Aorta (tissue), 5 donors: Measurements from ENCODE around the gene ELFN1. TPM values are rescaled to one million over a fixed set of nuclear protein-coding genes. Genes with fewer than 3 reads are reported as not detected.

Experiments
- ATAC-seq: fragments of 200-7000 bp; cut with Tn5 transposase; one replicate; pipeline ENCODE4 v1.9.1; 2022; ENCODE audit warnings: moderate library complexity; ENCODE audit not compliant: low FRiP score
- DNase-seq, 2 donors: peaks; one replicate each; pipeline ENCODE4 v3.0.0-alpha.2; 2020
- H3K27ac ChIP-seq, 2 donors: one replicate each; pipeline ENCODE4 v1.5.1; 2013; ENCODE audit warnings: low read length in 2 of 2, mild to moderate bottlenecking in 2 of 2, moderate library complexity in 2 of 2, control low read depth in 1 of 2, inconsistent platforms in 1 of 2, low read depth in 1 of 2
- H3K27me3 ChIP-seq, 2 donors: one replicate each; pipeline ENCODE4 v1.6.1; 2013; ENCODE audit warnings: control low read depth in 1 of 2, low read length in 1 of 2, mild to moderate bottlenecking in 1 of 2, moderate library complexity in 1 of 2; ENCODE audit not compliant: insufficient read depth in 2 of 2, control insufficient read depth in 1 of 2
- H3K36me3 ChIP-seq, 2 donors: one replicate each; pipeline ENCODE4 v1.6.1; 2013; ENCODE audit warnings: control low read depth in 1 of 2, low read length in 1 of 2, mild to moderate bottlenecking in 1 of 2; ENCODE audit not compliant: insufficient read depth in 2 of 2, control insufficient read depth in 1 of 2
- H3K4me1 ChIP-seq, 2 donors: one replicate each; pipeline ENCODE4 v1.6.1; 2013; ENCODE audit warnings: low read length in 2 of 2, control low read depth in 1 of 2, mild to moderate bottlenecking in 1 of 2, moderate library complexity in 1 of 2; ENCODE audit not compliant: insufficient read depth in 2 of 2, control insufficient read depth in 1 of 2
- H3K4me3 ChIP-seq, 2 donors: one replicate each; pipeline ENCODE4 v1.5.1; 2013; ENCODE audit warnings: low read length in 2 of 2, control low read depth in 1 of 2, mild to moderate bottlenecking in 1 of 2
- H3K9me3 ChIP-seq: one replicate; pipeline ENCODE4 v1.6.1; 2013; ENCODE audit warnings: mild to moderate bottlenecking, low read length; ENCODE audit not compliant: control insufficient read depth
- WGBS, 2 donors: extraction: QIAGEN DNeasy Blood & Tissue Kit; methylation state at CpG; one replicate each; pipeline ENCODE4 v1.1.7; 2013; 5-methylcytosine and 5-hydroxymethylcytosine counted together
- intact Hi-C, 2 donors: fragments of 100-400 bp; cut with DNase I; formaldehyde crosslinking; loops; one replicate each; pipeline versions ENCODE4 v1.14.2 to v1.15.0; 2022
- polyA plus RNA-seq, 2 donors: library from polyadenylated mRNA; stranded (reverse); fragments of 200-250 nt; gene quantifications; one replicate each; pipeline ENCODE4 v1.2.3, GENCODE V29; 2013
- total RNA-seq, 2 donors: library from RNA; stranded (reverse); fragmentation: NEBNext Ultra II Directional; extraction: Animal tissue kit (Norgen Biotek cat#: 25700); gene quantifications; one replicate each; pipeline ENCODE4 v1.2.1, GENCODE V29; 2021
- donor health status: healthy with polysubstance abuse.
- donor health status: Bipolar disorder and iron deficiency.
- donor health status: DM: no; HTN: no; CAD: no.
- donor health status: DM: no; HTN: no; CAD: no.
- donor health status: DM: yes; HTN: yes; CAD: no.

Gene ELFN1
- total and polyA plus RNA-seq, 4 donors: 0.13 to 4.8 (median 1.2) TPM; not detected in 1

DNA sequence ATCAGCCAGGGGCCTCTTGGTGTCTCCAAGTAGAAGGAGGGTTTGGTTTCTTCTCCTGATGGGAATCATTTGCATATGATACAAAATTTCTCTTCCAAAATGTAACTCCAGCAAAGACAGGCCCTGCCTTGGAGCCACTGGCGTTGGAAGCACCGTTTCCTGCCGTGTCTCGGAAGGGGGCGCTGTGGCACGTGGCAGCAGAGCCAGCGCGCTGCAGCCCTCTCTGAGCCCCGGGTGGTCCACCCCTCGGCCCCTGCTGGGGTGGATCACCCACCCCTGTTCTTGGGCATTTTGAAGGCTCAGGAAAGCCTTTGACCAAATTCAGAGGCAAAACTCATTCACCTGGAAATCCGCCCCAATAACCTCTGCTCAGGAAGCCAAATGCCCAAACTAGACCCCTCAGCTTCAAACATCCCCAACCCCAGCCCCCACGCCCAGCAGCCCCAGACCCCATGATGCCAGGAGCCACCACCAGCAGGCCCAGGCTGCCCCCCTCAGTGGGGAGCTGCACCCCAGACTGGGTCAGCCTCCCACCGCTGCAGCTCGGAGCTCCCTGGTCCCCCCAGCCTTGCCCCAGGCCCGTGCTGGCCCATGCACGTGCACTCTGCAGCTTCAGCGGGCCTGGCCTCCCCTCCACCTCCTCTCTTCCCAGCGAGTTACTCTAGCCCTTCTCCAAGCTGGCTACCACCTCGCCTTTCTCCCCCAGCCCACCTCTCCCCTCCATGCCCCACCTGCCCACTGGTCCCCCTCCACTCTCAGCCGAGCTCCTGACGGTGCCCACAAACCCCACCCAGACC is 29.5 kb upstream of the ELFN1 start:
- DNase-seq (no peak), ATAC-seq (no peak)
- Histone ChIP-seq H3K27me3 (no peaks in the 10 kb centered on the region), H3K27ac (no peak overlapping the region), H3K36me3 (no peaks in the 10 kb centered on the region), H3K4me1 (no peaks in the 10 kb centered on the region), H3K4me3 (no peak overlapping the region), H3K9me3 (peaks cover 7% of the 10 kb centered on the region)
- intact Hi-C loops: no loop called here
- WGBS, 2 donors: 74% methylated on average over 21 of the region's 21 CpGs

DNA sequence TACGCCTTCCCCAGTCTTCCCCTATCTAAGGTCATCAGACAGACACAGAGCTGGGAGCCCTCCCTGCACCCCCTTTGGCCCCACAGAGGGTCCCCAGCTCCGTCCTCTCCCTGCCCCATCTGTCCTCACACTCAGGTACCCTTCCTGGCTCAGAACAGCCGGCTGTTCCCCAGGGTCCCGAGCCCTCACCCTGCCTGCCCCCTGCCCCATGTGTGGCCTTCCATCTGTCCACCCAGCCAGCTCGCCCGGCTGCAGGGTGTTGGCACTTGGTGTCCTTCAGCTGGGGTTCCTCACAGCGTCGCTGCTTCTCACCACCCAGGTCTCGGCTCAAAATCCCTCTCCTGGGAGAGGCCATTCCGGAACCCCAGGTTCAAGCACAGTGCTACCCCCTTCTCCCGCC is 28.9 kb upstream of the ELFN1 start:
- ATAC-seq (no peak), DNase-seq (no peak)
- H3K4me1 ChIP-seq: no peaks in the 10 kb centered on the region
- no peak overlapping the region for H3K4me3 ChIP-seq
- no peak overlapping the region for H3K27ac ChIP-seq
- H3K27me3 ChIP-seq: no peaks in the 10 kb centered on the region
- H3K9me3 ChIP-seq: peaks cover 6% of the 10 kb centered on the region
- WGBS, 2 donors: 71 to 76% methylated on average over 11 of the region's 11 CpGs
- intact Hi-C loops: no loop called here
- H3K36me3 ChIP-seq: no peaks in the 10 kb centered on the region

GRCh38 chr7:1641661-1642260 is 28.3 kb upstream of the ELFN1 start:
- intact Hi-C loops: no loop called here
- 67 to 70% methylated on average over 16 of the region's 16 CpGs for WGBS, 2 donors
- Histone ChIP-seq H3K36me3 (no peaks in the 10 kb centered on the region), H3K27me3 (no peaks in the 10 kb centered on the region), H3K27ac (no peak overlapping the region), H3K9me3 (peaks cover 6% of the 10 kb centered on the region), H3K4me3 (no peak overlapping the region), H3K4me1 (no peaks in the 10 kb centered on the region)
- no peak for ATAC-seq
- DNase-seq: no peak

GRCh38 chr7:1642291-1642731 is 27.8 kb upstream of the ELFN1 start:
- Histone ChIP-seq H3K27ac (no peak overlapping the region), H3K4me3 (no peak overlapping the region), H3K4me1 (no peaks in the 10 kb centered on the region), H3K9me3 (peaks cover 4% of the 10 kb centered on the region), H3K27me3 (no peaks in the 10 kb centered on the region), H3K36me3 (no peaks in the 10 kb centered on the region)
- intact Hi-C loops: no loop called here
- ATAC-seq (no peak), DNase-seq (no peak)
- WGBS, 2 donors: 27 to 28% methylated on average over 13 to 14 of the region's 14 CpGs

- WGBS, 2 donors: 88% methylated on average over 11 of the region's 11 CpGs
- Histone ChIP-seq H3K27me3 (no peaks in the 10 kb centered on the region), H3K36me3 (no peaks in the 10 kb centered on the region), H3K9me3 (no peaks in the 10 kb centered on the region), H3K4me1 (no peaks in the 10 kb centered on the region), H3K27ac (no peak overlapping the region), H3K4me3 (no peak overlapping the region)
- intact Hi-C loops: no loop called here
- DNase-seq (no peak), ATAC-seq (no peak)
These were observed 26.6 kb upstream of the ELFN1 start for GRCh38 chr7:1643270-1644092.

- Histone ChIP-seq H3K36me3 (no peaks in the 10 kb centered on the region), H3K9me3 (no peaks in the 10 kb centered on the region), H3K27ac (no peak overlapping the region), H3K4me1 (no peaks in the 10 kb centered on the region), H3K4me3 (no peak overlapping the region), H3K27me3 (no peaks in the 10 kb centered on the region)
- 90 to 93% methylated on average over 23 of the region's 23 CpGs for WGBS, 2 donors
- DNase-seq (no peak), ATAC-seq (no peak)
- intact Hi-C loops: no loop called here
These were observed 25.6 kb upstream of the ELFN1 start for GRCh38 chr7:1644341-1645070.

DNA sequence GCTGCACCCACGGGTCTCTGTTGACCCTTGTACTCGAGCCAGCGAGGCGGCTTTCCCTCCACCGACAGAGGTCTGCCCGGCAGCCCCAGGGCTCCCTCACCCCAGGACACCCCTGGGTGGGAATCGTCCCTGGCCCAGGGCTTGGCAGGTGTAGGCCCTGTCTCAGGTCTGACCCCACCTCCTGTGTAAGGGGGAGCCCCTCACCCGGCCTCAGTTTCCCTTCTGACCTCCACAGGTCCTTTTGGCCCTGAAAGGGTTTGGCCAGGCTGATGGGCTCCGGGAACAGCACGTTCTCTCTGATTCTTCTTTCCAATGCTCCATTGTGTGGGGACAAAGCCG is 25.0 kb upstream of the ELFN1 start:
- Histone ChIP-seq H3K4me3 (no peak overlapping the region), H3K36me3 (no peaks in the 10 kb centered on the region), H3K4me1 (no peaks in the 10 kb centered on the region), H3K27me3 (no peaks in the 10 kb centered on the region), H3K27ac (no peak overlapping the region), H3K9me3 (no peaks in the 10 kb centered on the region)
- no peak for DNase-seq
- no peak for ATAC-seq
- 82 to 85% methylated on average over 11 of the region's 11 CpGs for WGBS, 2 donors
- intact Hi-C loops: no loop called here

DNA sequence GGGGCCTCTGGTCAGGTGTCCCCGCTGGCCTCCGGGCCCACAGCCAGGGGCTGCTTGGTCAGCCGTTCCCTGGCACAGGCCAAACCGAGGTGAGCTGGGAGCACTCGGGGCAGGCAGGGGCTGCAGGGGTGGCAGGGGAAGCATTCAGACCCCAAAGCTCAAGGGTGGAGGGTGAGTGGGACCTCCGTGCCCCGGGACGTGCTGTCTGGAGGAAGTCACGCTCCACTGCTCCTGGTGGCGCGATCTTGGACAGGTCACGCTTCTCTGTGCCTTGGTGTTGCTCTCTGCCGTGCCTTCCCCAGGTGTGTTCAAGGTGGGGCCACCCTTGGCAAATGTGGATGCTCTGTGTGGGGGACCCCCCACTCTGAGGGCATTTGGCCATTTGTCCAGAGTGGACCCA is 24.6 kb upstream of the ELFN1 start:
- intact Hi-C loops: no loop called here
- Histone ChIP-seq H3K27ac (no peak overlapping the region), H3K27me3 (no peaks in the 10 kb centered on the region), H3K4me1 (no peaks in the 10 kb centered on the region), H3K9me3 (no peaks in the 10 kb centered on the region), H3K36me3 (no peaks in the 10 kb centered on the region), H3K4me3 (no peak overlapping the region)
- 86 to 91% methylated on average over 12 to 13 of the region's 13 CpGs for WGBS, 2 donors
- ATAC-seq (no peak), DNase-seq (no peak)
